Spleen (tissue), 7 donors: ENCODE results near the gene TAF5.

Source experiments
- POLR2AphosphoS5 ChIP-seq, 3 donors: sonication (generic); formaldehyde crosslinking; IDR thresholded peaks; one replicate each; pipeline ENCODE4 v1.5.1; 2017; ENCODE audit warnings: antibody characterized with exemption in 3 of 3
- TF ChIP-seq, protein P1 (sequence below), 11 experiments: fragments of 200-600 bp in 7 of 11; fragments of 450-650 bp in 4 of 11; sonication (generic) in 4 of 11; IDR thresholded peaks in 8 of 11; conservative IDR thresholded peaks in 3 of 11; 1 replicate in 7 of 11; 2 replicates in 4 of 11; pipeline versions ENCODE4 v1.4.0 to v1.8.0; 2016 to 2021; ENCODE audit warnings: antibody characterized with exemption in 11 of 11, inconsistent platforms in 4 of 11, mild to moderate bottlenecking in 1 of 11
- donor health status: DM: no; HTN: no; CAD: no; lungs with moderate emphysema.
- donor health status: DM: no; HTN: no; CAD: no.
- donor health status: DM: no; HTN: no; CAD: no.

- TF ChIP-seq, protein P1, sequence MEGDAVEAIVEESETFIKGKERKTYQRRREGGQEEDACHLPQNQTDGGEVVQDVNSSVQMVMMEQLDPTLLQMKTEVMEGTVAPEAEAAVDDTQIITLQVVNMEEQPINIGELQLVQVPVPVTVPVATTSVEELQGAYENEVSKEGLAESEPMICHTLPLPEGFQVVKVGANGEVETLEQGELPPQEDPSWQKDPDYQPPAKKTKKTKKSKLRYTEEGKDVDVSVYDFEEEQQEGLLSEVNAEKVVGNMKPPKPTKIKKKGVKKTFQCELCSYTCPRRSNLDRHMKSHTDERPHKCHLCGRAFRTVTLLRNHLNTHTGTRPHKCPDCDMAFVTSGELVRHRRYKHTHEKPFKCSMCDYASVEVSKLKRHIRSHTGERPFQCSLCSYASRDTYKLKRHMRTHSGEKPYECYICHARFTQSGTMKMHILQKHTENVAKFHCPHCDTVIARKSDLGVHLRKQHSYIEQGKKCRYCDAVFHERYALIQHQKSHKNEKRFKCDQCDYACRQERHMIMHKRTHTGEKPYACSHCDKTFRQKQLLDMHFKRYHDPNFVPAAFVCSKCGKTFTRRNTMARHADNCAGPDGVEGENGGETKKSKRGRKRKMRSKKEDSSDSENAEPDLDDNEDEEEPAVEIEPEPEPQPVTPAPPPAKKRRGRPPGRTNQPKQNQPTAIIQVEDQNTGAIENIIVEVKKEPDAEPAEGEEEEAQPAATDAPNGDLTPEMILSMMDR (IDR thresholded peaks at IDR 0.05 in 8 of 11, conservative IDR thresholded peaks at IDR 0.05 in 3 of 11): no peak
- no peak for TF ChIP-seq POLR2AphosphoS5 (IDR thresholded peaks at IDR 0.05)
Measured at GRCh38 chr10:103396789-103397087, 29.0 kb downstream of the TAF5 start.
